H9 (cell line): ENCODE data around the gene PDGFRB. TPM values are rescaled to one million over a fixed set of nuclear protein-coding genes. Genes with fewer than 3 reads are reported as not detected.

Experiments
- DNase-seq: peaks from one replicate; pipeline ENCODE4 v3.0.0-alpha.2; 2017
- H2AFZ ChIP-seq: one replicate; pipeline ENCODE4 v1.6.1; 2013; ENCODE audit warnings: mild to moderate bottlenecking, low read length, control low read depth, moderate library complexity
- H2AK5ac ChIP-seq: 2 replicates; pipeline ENCODE4 v1.6.1; 2013; ENCODE audit warnings: low read length, control low read depth, mixed read lengths; ENCODE audit not compliant: insufficient read length
- H2BK120ac ChIP-seq: one replicate; pipeline ENCODE4 v1.6.1; 2013; ENCODE audit warnings: low read depth, mild to moderate bottlenecking, low read length, control low read depth, inconsistent platforms; ENCODE audit not compliant: poor library complexity, severe bottlenecking
- H2BK12ac ChIP-seq: 2 replicates; pipeline ENCODE4 v1.6.1; 2013; ENCODE audit warnings: low read length, control low read depth, mixed read lengths, low read depth; ENCODE audit not compliant: insufficient read length
- H2BK15ac ChIP-seq: 2 replicates; pipeline ENCODE4 v1.6.1; 2013; ENCODE audit warnings: low read depth, low read length, control low read depth
- H2BK20ac ChIP-seq: one replicate; pipeline ENCODE4 v1.6.1; 2013; ENCODE audit warnings: low read depth, mild to moderate bottlenecking, low read length, control low read depth, inconsistent platforms; ENCODE audit not compliant: poor library complexity, severe bottlenecking
- H2BK5ac ChIP-seq: 2 replicates; pipeline ENCODE4 v1.6.1; 2013; ENCODE audit warnings: low read length, control low read depth, mixed read lengths; ENCODE audit not compliant: insufficient read length
- H3K14ac ChIP-seq: 2 replicates; pipeline ENCODE4 v1.6.1; 2013; ENCODE audit warnings: low read length, control low read depth; ENCODE audit not compliant: insufficient read depth
- H3K18ac ChIP-seq: 2 replicates; pipeline ENCODE4 v1.6.1; 2013; ENCODE audit warnings: low read depth, mild to moderate bottlenecking, mixed read lengths, low read length, control low read depth; ENCODE audit not compliant: insufficient read length
- H3K23ac ChIP-seq: 2 replicates; pipeline ENCODE4 v1.6.1; 2013; ENCODE audit warnings: low read length, control low read depth, mixed read lengths, low read depth; ENCODE audit not compliant: insufficient read length
- H3K23me2 ChIP-seq: 2 replicates; pipeline ENCODE4 v1.6.1; 2013; ENCODE audit warnings: low read depth, mild to moderate bottlenecking, mixed read lengths, low read length, control low read depth; ENCODE audit not compliant: insufficient read length, poor library complexity, severe bottlenecking
- H3K27ac ChIP-seq: 2 replicates; pipeline ENCODE4 v1.5.1; 2013; ENCODE audit warnings: low read length, control low read depth, mixed read lengths, low read depth; ENCODE audit not compliant: insufficient read length
- H3K27me3 ChIP-seq: 2 replicates; pipeline ENCODE4 v1.6.1; 2013; ENCODE audit warnings: low read length, control low read depth, inconsistent platforms; ENCODE audit not compliant: insufficient read depth
- H3K4ac ChIP-seq: 2 replicates; pipeline ENCODE4 v1.6.1; 2013; ENCODE audit warnings: low read depth, mild to moderate bottlenecking, control low read depth, inconsistent platforms, low read length, moderate library complexity
- H3K4me1 ChIP-seq: 2 replicates; pipeline ENCODE4 v1.6.1; 2013; ENCODE audit warnings: low read length, control low read depth, inconsistent platforms; ENCODE audit not compliant: insufficient read depth
- H3K4me2 ChIP-seq: 2 replicates; pipeline ENCODE4 v1.6.1; 2013; ENCODE audit warnings: low read length, control low read depth, mixed read lengths; ENCODE audit not compliant: insufficient read length, insufficient read depth
- H3K56ac ChIP-seq: 2 replicates; pipeline ENCODE4 v1.6.1; 2013; ENCODE audit warnings: low read depth, mild to moderate bottlenecking, mixed read lengths, low read length, control low read depth; ENCODE audit not compliant: insufficient read length
- H3K79me1 ChIP-seq: 2 replicates; pipeline ENCODE4 v1.6.1; 2013; ENCODE audit warnings: low read depth, mild to moderate bottlenecking, moderate library complexity, low read length, control low read depth, inconsistent platforms; ENCODE audit not compliant: insufficient read depth, poor library complexity, severe bottlenecking
- H3K79me2 ChIP-seq: 2 replicates; pipeline ENCODE4 v1.6.1; 2013; ENCODE audit warnings: low read length, control low read depth, inconsistent platforms; ENCODE audit not compliant: insufficient read depth
- H3K9ac ChIP-seq: 2 replicates; pipeline ENCODE4 v1.6.1; 2013; ENCODE audit warnings: low read length, control low read depth, mixed read lengths; ENCODE audit not compliant: insufficient read length; ENCODE audit errors: extremely low read depth
- H3K9me3 ChIP-seq: one replicate; pipeline ENCODE4 v1.6.1; 2013; ENCODE audit warnings: low read depth, low read length, inconsistent platforms; ENCODE audit not compliant: control insufficient read depth
- H3T11ph ChIP-seq: one replicate; pipeline ENCODE4 v1.6.1; 2013; ENCODE audit warnings: mild to moderate bottlenecking, low read length, control low read depth, inconsistent platforms
- H4K20me1 ChIP-seq: one replicate; pipeline ENCODE4 v1.6.1; 2013; ENCODE audit not compliant: control insufficient read depth, insufficient read length, insufficient read depth
- H4K5ac ChIP-seq: 2 replicates; pipeline ENCODE4 v1.6.1; 2013; ENCODE audit warnings: low read depth, mild to moderate bottlenecking, mixed read lengths, low read length, control low read depth; ENCODE audit not compliant: insufficient read length
- H4K8ac ChIP-seq: replicated peaks from 2 replicates; pipeline ENCODE4 v1.6.1; 2013; ENCODE audit warnings: low read length, control low read depth, mixed read lengths, low read depth; ENCODE audit not compliant: insufficient read length
- H4K91ac ChIP-seq: 2 replicates; pipeline ENCODE4 v1.6.1; 2013; ENCODE audit warnings: low read depth, mild to moderate bottlenecking, moderate library complexity, mixed read lengths, low read length, control low read depth; ENCODE audit not compliant: insufficient read length
- H3K27ac Mint-ChIP-seq, 3 experiments: 2 replicates in 2 of 3; 3 replicates in 1 of 3; pipeline ENCODE4 v1.8.0; 2020 to 2021; ENCODE audit warnings: mixed read lengths in 3 of 3, mild to moderate bottlenecking in 1 of 3, moderate library complexity in 1 of 3
- H3K27me3 Mint-ChIP-seq: 2 replicates; pipeline ENCODE4 v1.8.0; 2021; ENCODE audit warnings: low read depth, mild to moderate bottlenecking, moderate library complexity, mixed read lengths
- H3K36me3 Mint-ChIP-seq, 3 experiments: 2 replicates in 2 of 3; 3 replicates in 1 of 3; pipeline ENCODE4 v1.8.0; 2020 to 2021; ENCODE audit warnings: low read depth in 3 of 3, mixed read lengths in 3 of 3; ENCODE audit not compliant: insufficient read depth in 1 of 3
- H3K4me1 Mint-ChIP-seq, 2 experiments: 2 replicates each; pipeline ENCODE4 v1.8.0; 2020; ENCODE audit warnings: mixed read lengths in 2 of 2
- H3K4me3 Mint-ChIP-seq, 2 experiments: 2 replicates in 1 of 2; 3 replicates in 1 of 2; pipeline ENCODE4 v1.8.0; 2020 to 2021; ENCODE audit warnings: mild to moderate bottlenecking in 2 of 2, mixed read lengths in 2 of 2, moderate library complexity in 1 of 2
- H3K9me3 Mint-ChIP-seq, 2 experiments: 2 replicates in 1 of 2; 3 replicates in 1 of 2; pipeline ENCODE4 v1.8.0; 2020; ENCODE audit warnings: mild to moderate bottlenecking in 2 of 2, mixed read lengths in 2 of 2, moderate library complexity in 1 of 2
- CTCF ChIP-seq: fragments of 200-600 bp; sonication (generic); conservative IDR thresholded peaks from 3 replicates; pipeline ENCODE4 v1.8.0; 2021; ENCODE audit warnings: antibody characterized with exemption, mild to moderate bottlenecking
- WGBS: extraction: QIAGEN DNeasy Blood & Tissue Kit; methylation state at CpG from one replicate; pipeline ENCODE4 v1.1.7; 2013; ENCODE audit warnings: missing lambda C conversion rate, low lambda C conversion rate, mixed read lengths; ENCODE audit not compliant: insufficient read length; ENCODE audit errors: extremely low coverage; 5-methylcytosine and 5-hydroxymethylcytosine counted together
- total RNA-seq: library from RNA; stranded (reverse); gene quantifications from 2 replicates; pipeline ENCODE4 v1.2.1, GENCODE V29; 2021

PDGFRB gene
- total RNA-seq, 1 experiment from 2014 or later = 2.2 TPM

GRCh38 chr5:150064681-150065220, 90.9 kb downstream of the PDGFRB start:
- H3K23ac ChIP-seq = no peak overlapping the region
- no peaks in the 10 kb centered on the region; a peak in 1 of 5 replicates for H3K9me3 Mint-ChIP-seq
- no peak overlapping the region for H2AFZ ChIP-seq
- no peak overlapping the region for H2AK5ac ChIP-seq
- H4K20me1 ChIP-seq = no peaks in the 10 kb centered on the region
- no peak overlapping the region for H2BK5ac ChIP-seq
- H3K79me2 ChIP-seq = no peaks in the 10 kb centered on the region
- H4K5ac ChIP-seq = no peak overlapping the region
- H3K4me2 ChIP-seq = no peak overlapping the region
- no peaks in the 10 kb centered on the region for H3K36me3 Mint-ChIP-seq
- no peak for DNase-seq
- no peak overlapping the region for H3K27ac Mint-ChIP-seq
- no peak overlapping the region for H3K18ac ChIP-seq
- peaks cover 29% of the 10 kb centered on the region for H3K27me3 Mint-ChIP-seq
- H4K8ac ChIP-seq = no peak overlapping the region
- H3K27ac ChIP-seq = no peak overlapping the region
- H2BK120ac ChIP-seq = no peak overlapping the region
- no peak overlapping the region for H2BK20ac ChIP-seq
- H3K4ac ChIP-seq = no peak overlapping the region
- no peak overlapping the region for H3K56ac ChIP-seq
- no peak overlapping the region for H4K91ac ChIP-seq
- no CpG with 5 or more reads among the region's 7 CpGs for WGBS
- no peaks in the 10 kb centered on the region for H3K9me3 ChIP-seq
- no peak overlapping the region; a peak in 1 of 5 replicates for H3K4me3 Mint-ChIP-seq
- no peak overlapping the region for H2BK12ac ChIP-seq
- TF ChIP-seq CTCF = no peak
- H3K4me1 ChIP-seq = no peaks in the 10 kb centered on the region
- H3K23me2 ChIP-seq = no peaks in the 10 kb centered on the region
- no peak overlapping the region for H3T11ph ChIP-seq
- no peak overlapping the region for H2BK15ac ChIP-seq
- no peaks in the 10 kb centered on the region for H3K27me3 ChIP-seq
- H3K14ac ChIP-seq = no peak overlapping the region
- H3K79me1 ChIP-seq = no peaks in the 10 kb centered on the region
- H3K4me1 Mint-ChIP-seq = peaks cover 5 to 17% of the 10 kb centered on the region in 2 experiments; a peak in 3 of 4 replicates
- H3K9ac ChIP-seq = no peak overlapping the region

Other genes with a start within 250 kb of the PDGFRB start
- gene PDE6A, start 211.1 kb downstream of the PDGFRB start, total RNA-seq = not detected in 2 replicates
- gene SLC26A2, start 195.1 kb downstream of the PDGFRB start, total RNA-seq = 5.9 and 6.1 TPM in 2 replicates
- gene TIGD6, start 155.2 kb downstream of the PDGFRB start, total RNA-seq = 1.2 and 1.8 TPM in 2 replicates
- gene HMGXB3, start 155.1 kb downstream of the PDGFRB start, total RNA-seq = 23.8 and 26.9 TPM in 2 replicates
- 0.13 TPM in 1 of 2 replicates, not detected in the other for gene CSF1R, start 69.3 kb downstream of the PDGFRB start, total RNA-seq
- 0.22 TPM in 1 of 2 replicates, not detected in the other for gene CDX1, start 10.9 kb upstream of the PDGFRB start, total RNA-seq
- gene SLC6A7, start 34.2 kb upstream of the PDGFRB start, total RNA-seq = not detected in 2 replicates
- gene CAMK2A, start 133.9 kb upstream of the PDGFRB start, total RNA-seq = 0.15 and 0.33 TPM in 2 replicates
- gene ARSI, start 147.1 kb upstream of the PDGFRB start, total RNA-seq = 1.3 and 1.7 TPM in 2 replicates
- 128 and 133 TPM in 2 replicates for gene TCOF1, start 201.9 kb upstream of the PDGFRB start, total RNA-seq